ENCODE measurements around the gene IFNA13.
"Not testable (repeated sequence)": the region's sequence is repeated elsewhere in the genome, so short reads cannot be mapped to it uniquely, and the experiment has no call there.

IFNA13 gene

GRCh38 chr9:21367957-21368356 lies at the start of gene IFNA13:
Gene IFNA13, minus strand, starts transcription at chr9:21368057. Its CDS starts 47 bp downstream, at chr9:21368010.
- no peak for DNase-seq

- DNase-seq = no peak
These were observed 47.8 kb upstream of the IFNA13 start for GRCh38 chr9:21415493-21416267.

- no peak for DNase-seq
These were observed 46.5 kb upstream of the IFNA13 start for GRCh38 chr9:21414220-21414940.

- DNase-seq = no peak
These were observed 45.8 kb upstream of the IFNA13 start for GRCh38 chr9:21413624-21414023.

- DNase-seq = no peak
These were observed 45.3 kb upstream of the IFNA13 start for GRCh38 chr9:21413151-21413550.

GRCh38 chr9:21412107-21412506 lies 44.2 kb upstream of the IFNA13 start:
- no peak for DNase-seq

- no peak for DNase-seq
These were observed 41.0 kb upstream of the IFNA13 start, which contains the start of gene IFNA8 for GRCh38 chr9:21408817-21409216. Gene IFNA8, plus strand, starts transcription at chr9:21409117. Its CDS starts 60 bp downstream, at chr9:21409177.

GRCh38 chr9:21404146-21404545 lies 36.3 kb upstream of the IFNA13 start:
- DNase-seq = no peak

- DNase-seq = no peak
These were observed 34.8 kb upstream of the IFNA13 start for GRCh38 chr9:21402386-21403251.

- DNase-seq = no peak
These were observed 32.1 kb upstream of the IFNA13 start for GRCh38 chr9:21399956-21400355.

- DNase-seq = no peak
These were observed 31.2 kb upstream of the IFNA13 start for GRCh38 chr9:21398955-21399489.

- DNase-seq = peak; percentile 59
These were observed 28.2 kb upstream of the IFNA13 start for GRCh38 chr9:21395778-21396717.

- DNase-seq = peak; percentile 7
These were observed 24.4 kb upstream of the IFNA13 start for GRCh38 chr9:21392270-21392669.

- DNase-seq = no peak
These were observed 17.3 kb upstream of the IFNA13 start, which contains the start of gene IFNA2 for GRCh38 chr9:21385131-21385670. Gene IFNA2, minus strand, starts transcription at chr9:21385398. Its CDS starts 69 bp downstream, at chr9:21385329.

- no peak for DNase-seq
These were observed 15.8 kb upstream of the IFNA13 start for GRCh38 chr9:21383627-21384026.

- DNase-seq = peak; percentile 22
These were observed 13.8 kb upstream of the IFNA13 start for GRCh38 chr9:21381448-21382339.

- not testable (repeated sequence) for DNase-seq
These were observed 3.6 kb upstream of the IFNA13 start for GRCh38 chr9:21371467-21371866.

- not testable (repeated sequence) for DNase-seq
These were observed 688 bp downstream of the IFNA13 start for GRCh38 chr9:21367169-21367568.

GRCh38 chr9:21362287-21362686 lies 5.6 kb downstream of the IFNA13 start:
- DNase-seq = no peak
